Muscle layer of duodenum (tissue), 2 donors: ENCODE measurements around the gene CUEDC1.
A peak's percentile ranks its signal among the peaks of the same experiment; 100 is the strongest.

Source experiments
- H3K27ac ChIP-seq: one replicate; pipeline ENCODE4 v1.7.0; 2013; ENCODE audit warnings: mild to moderate bottlenecking, low read length
- H3K27me3 ChIP-seq: one replicate; pipeline ENCODE4 v1.7.0; 2013; ENCODE audit warnings: low read depth, mild to moderate bottlenecking, control low read depth, low read length
- H3K36me3 ChIP-seq, 2 donors: one replicate each; pipeline ENCODE4 v1.7.0; 2013; ENCODE audit warnings: low read length in 2 of 2, control low read depth in 1 of 2, mild to moderate bottlenecking in 1 of 2; ENCODE audit not compliant: insufficient read depth in 2 of 2, control insufficient read depth in 1 of 2
- H3K4me1 ChIP-seq, 2 donors: one replicate each; pipeline ENCODE4 v1.7.0; 2013; ENCODE audit warnings: low read length in 2 of 2, mild to moderate bottlenecking in 2 of 2, control low read depth in 1 of 2, moderate library complexity in 1 of 2; ENCODE audit not compliant: insufficient read depth in 2 of 2, control insufficient read depth in 1 of 2
- H3K4me3 ChIP-seq, 2 donors: one replicate each; pipeline ENCODE4 v1.7.0; 2013; ENCODE audit warnings: low read length in 2 of 2, low read depth in 1 of 2, mild to moderate bottlenecking in 1 of 2
- H3K9me3 ChIP-seq, 2 donors: one replicate each; pipeline ENCODE4 v1.7.0; 2013; ENCODE audit warnings: low read length in 2 of 2, control low read depth in 1 of 2, mild to moderate bottlenecking in 1 of 2; ENCODE audit not compliant: control insufficient read depth in 1 of 2
- donor health status: healthy.

Gene CUEDC1

GRCh38 chr17:57918017-57918895, 37.0 kb downstream of the CUEDC1 start:
- H3K4me1 ChIP-seq: peaks cover 54 to 85% of the 10 kb centered on the region in 2 donors
- no peaks in the 10 kb centered on the region for H3K27me3 ChIP-seq
- peak overlapping the region; percentile 28 for H3K27ac ChIP-seq

GRCh38 chr17:57916925-57917858, 38.0 kb downstream of the CUEDC1 start:
- Histone ChIP-seq H3K27ac (peak overlapping the region; percentile 47), H3K36me3 (no peaks in the 10 kb centered on the region), H3K27me3 (no peaks in the 10 kb centered on the region), H3K4me3 (no peak overlapping the region), H3K4me1 (peaks cover 59 to 83% of the 10 kb centered on the region in 2 donors), H3K9me3 (no peaks in the 10 kb centered on the region)

More at GRCh38 chr17:57918017-57918895, 37.0 kb downstream of the CUEDC1 start:
- no peaks in the 10 kb centered on the region for H3K36me3 ChIP-seq
- H3K9me3 ChIP-seq: no peaks in the 10 kb centered on the region
- H3K4me3 ChIP-seq: no peak overlapping the region

- Histone ChIP-seq H3K4me1 (peaks cover 53 to 79% of the 10 kb centered on the region in 2 donors), H3K27me3 (no peaks in the 10 kb centered on the region), H3K36me3 (no peaks in the 10 kb centered on the region), H3K9me3 (no peaks in the 10 kb centered on the region), H3K4me3 (no peak overlapping the region), H3K27ac (peak overlapping the region; percentile 47)
Observed at GRCh38 chr17:57915985-57916757, 39.0 kb downstream of the CUEDC1 start.

GRCh38 chr17:57915544-57915943, 39.7 kb downstream of the CUEDC1 start:
- Histone ChIP-seq H3K36me3 (no peaks in the 10 kb centered on the region), H3K4me3 (no peak overlapping the region), H3K4me1 (peaks cover 50 to 77% of the 10 kb centered on the region in 2 donors), H3K27me3 (no peaks in the 10 kb centered on the region), H3K27ac (peak overlapping the region; percentile 47), H3K9me3 (no peaks in the 10 kb centered on the region)

- Histone ChIP-seq H3K4me1 (peaks cover 50 to 68% of the 10 kb centered on the region in 2 donors), H3K4me3 (no peak overlapping the region), H3K36me3 (no peaks in the 10 kb centered on the region), H3K27ac (peak overlapping the region; percentile 61), H3K27me3 (no peaks in the 10 kb centered on the region), H3K9me3 (no peaks in the 10 kb centered on the region)
Observed at GRCh38 chr17:57914273-57915142, 40.7 kb downstream of the CUEDC1 start.

GRCh38 chr17:57913575-57914272, 41.5 kb downstream of the CUEDC1 start:
- peak overlapping the region; percentile 61 for H3K27ac ChIP-seq
- H3K36me3 ChIP-seq: no peaks in the 10 kb centered on the region
- no peak overlapping the region for H3K4me3 ChIP-seq
- H3K4me1 ChIP-seq: peaks cover 50 to 65% of the 10 kb centered on the region in 2 donors
- no peaks in the 10 kb centered on the region for H3K27me3 ChIP-seq
- no peaks in the 10 kb centered on the region for H3K9me3 ChIP-seq

GRCh38 chr17:57911834-57912673, 43.2 kb downstream of the CUEDC1 start:
- no peaks in the 10 kb centered on the region for H3K36me3 ChIP-seq
- H3K27ac ChIP-seq: peak overlapping the region; percentile 82
- peaks cover 45 to 51% of the 10 kb centered on the region in 2 donors for H3K4me1 ChIP-seq
- H3K9me3 ChIP-seq: no peaks in the 10 kb centered on the region
- H3K27me3 ChIP-seq: no peaks in the 10 kb centered on the region
- no peak overlapping the region for H3K4me3 ChIP-seq

- Histone ChIP-seq H3K36me3 (no peaks in the 10 kb centered on the region), H3K4me1 (peaks cover 41 to 42% of the 10 kb centered on the region in 2 donors), H3K27ac (no peak overlapping the region), H3K4me3 (no peak overlapping the region), H3K27me3 (no peaks in the 10 kb centered on the region), H3K9me3 (no peaks in the 10 kb centered on the region)
Observed at GRCh38 chr17:57910462-57911420, 44.5 kb downstream of the CUEDC1 start.
